Mucosa of rectum (tissue), 2 donors: ENCODE results near the gene RANBP17.

ENCODE experiments used
- H3K27ac ChIP-seq, 2 donors: one replicate each; pipeline ENCODE4 v1.7.0; 2013; ENCODE audit warnings: inconsistent platforms in 2 of 2, low read depth in 2 of 2, low read length in 2 of 2
- H3K27me3 ChIP-seq, 2 donors: one replicate each; pipeline ENCODE4 v1.7.0; 2013; ENCODE audit warnings: low read length in 2 of 2; ENCODE audit not compliant: control insufficient read depth in 2 of 2, insufficient read depth in 2 of 2
- H3K36me3 ChIP-seq, 2 donors: one replicate each; pipeline ENCODE4 v1.7.0; 2013; ENCODE audit warnings: low read length in 2 of 2; ENCODE audit not compliant: control insufficient read depth in 2 of 2, insufficient read depth in 2 of 2
- H3K4me1 ChIP-seq, 2 donors: one replicate each; pipeline ENCODE4 v1.7.0; 2013; ENCODE audit warnings: low read length in 2 of 2, mild to moderate bottlenecking in 1 of 2; ENCODE audit not compliant: control insufficient read depth in 2 of 2, insufficient read depth in 2 of 2
- H3K4me3 ChIP-seq, 2 donors: one replicate each; pipeline ENCODE4 v1.7.0; 2013; ENCODE audit warnings: low read length in 2 of 2
- H3K9ac ChIP-seq, 2 donors: one replicate each; pipeline ENCODE4 v1.7.0; 2013; ENCODE audit warnings: low read length in 2 of 2, low read depth in 1 of 2, mild to moderate bottlenecking in 1 of 2
- H3K9me3 ChIP-seq, 2 donors: one replicate each; pipeline ENCODE4 v1.7.0; 2013; ENCODE audit warnings: low read length in 2 of 2; ENCODE audit not compliant: control insufficient read depth in 2 of 2
- donor health status: healthy.
- donor health status: Normal muscosa, but diverticular disease.

Gene RANBP17

DNA sequence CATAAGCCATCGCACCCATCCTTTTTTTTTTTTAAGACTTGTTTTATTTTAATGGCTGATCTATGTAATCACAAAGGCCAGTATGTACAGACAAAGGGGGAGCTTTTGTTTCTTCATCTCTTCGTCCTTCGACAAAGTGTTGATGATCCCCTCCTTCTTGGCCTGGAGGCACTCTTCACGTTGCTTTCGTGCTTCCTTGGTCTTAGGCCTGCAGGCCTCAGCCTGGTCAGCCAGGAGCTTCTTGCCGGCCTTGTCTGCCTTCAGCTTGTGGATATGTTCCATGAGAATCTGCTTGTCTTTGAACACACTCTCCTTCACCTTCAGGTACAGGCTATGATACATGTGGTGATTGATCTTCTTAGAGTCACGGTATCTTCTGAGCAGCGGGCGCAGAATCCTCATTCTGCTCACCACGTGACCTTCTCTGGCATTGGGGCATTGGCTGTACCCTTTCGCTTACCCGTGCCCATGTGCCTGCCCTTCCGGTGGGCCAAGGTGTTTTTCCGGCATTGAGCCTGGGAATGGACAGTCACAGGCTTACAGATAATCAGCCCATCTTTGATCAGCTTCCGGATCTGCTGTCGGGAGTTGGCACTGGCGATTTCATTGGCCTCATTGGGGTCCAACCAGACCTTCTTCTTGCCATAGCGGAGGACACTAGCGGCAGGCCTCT lies 483.3 kb downstream of the RANBP17 start:
- no peaks in the 10 kb centered on the region for H3K4me1 ChIP-seq
- H3K9ac ChIP-seq = no peak overlapping the region
- peaks cover 0 to 1% of the 10 kb centered on the region in 2 donors for H3K27me3 ChIP-seq
- no peak overlapping the region for H3K4me3 ChIP-seq
- no peaks in the 10 kb centered on the region for H3K9me3 ChIP-seq
- no peak overlapping the region for H3K27ac ChIP-seq
- H3K36me3 ChIP-seq = no peaks in the 10 kb centered on the region
